Osteoblast (primary cell): ENCODE results near the gene CASQ2. TPM values are rescaled to one million over a fixed set of nuclear protein-coding genes. Genes with fewer than 3 reads are reported as not detected.

ENCODE experiments used
- DNase-seq: peaks from one replicate; pipeline ENCODE4 v3.0.0; 2011; ENCODE audit warnings: low spot score, mixed read lengths; ENCODE audit not compliant: insufficient read length; ENCODE audit errors: missing footprints
- H2AFZ ChIP-seq: 2 replicates; pipeline ENCODE4 v1.6.0; 2011; ENCODE audit warnings: mild to moderate bottlenecking, low read length
- H3K27ac ChIP-seq: 2 replicates; pipeline ENCODE4 v1.5.1; 2011; ENCODE audit warnings: mild to moderate bottlenecking, low read depth, low read length, moderate library complexity
- H3K27me3 ChIP-seq: 2 replicates; pipeline ENCODE4 v1.6.0; 2012; ENCODE audit warnings: mild to moderate bottlenecking, control low read depth, inconsistent platforms, low read length, moderate library complexity; ENCODE audit not compliant: insufficient read depth
- H3K36me3 ChIP-seq: 2 replicates; pipeline ENCODE4 v1.5.1; 2011; ENCODE audit warnings: mild to moderate bottlenecking, low read length, control low read depth, moderate library complexity; ENCODE audit not compliant: insufficient read depth
- H3K4me1 ChIP-seq: 2 replicates; pipeline ENCODE4 v1.5.1; 2011; ENCODE audit warnings: mild to moderate bottlenecking, low read length, control low read depth, moderate library complexity; ENCODE audit not compliant: insufficient read depth
- H3K4me2 ChIP-seq: 2 replicates; pipeline ENCODE4 v1.6.0; 2011; ENCODE audit warnings: mild to moderate bottlenecking, low read length; ENCODE audit not compliant: insufficient read depth
- H3K4me3 ChIP-seq: fragments of 200-600 bp; sonication (generic); 3 replicates; pipeline ENCODE4 v1.5.1; 2012; ENCODE audit warnings: mild to moderate bottlenecking, low read length, inconsistent platforms; ENCODE audit not compliant: insufficient read depth
- H3K79me2 ChIP-seq: 2 replicates; pipeline ENCODE4 v1.6.0; 2012; ENCODE audit warnings: mild to moderate bottlenecking, low read length, control low read depth, inconsistent platforms; ENCODE audit not compliant: insufficient read depth
- H3K9me3 ChIP-seq: 2 replicates; pipeline ENCODE4 v1.5.1; 2011; ENCODE audit warnings: low read depth, low read length, control low read depth
- H4K20me1 ChIP-seq: 2 replicates; pipeline ENCODE4 v1.6.0; 2012; ENCODE audit warnings: mild to moderate bottlenecking, low read length, control low read depth; ENCODE audit not compliant: insufficient read depth
- total RNA-seq: library from RNA; depleted of rRNA; stranded (reverse); fragments of >200 nt; gene quantifications from 2 replicates; pipeline ENCODE4 v1.2.3, GENCODE V29; 2012
- TF ChIP-seq, protein P1 (sequence below): IDR thresholded peaks from 2 replicates; pipeline ENCODE4 v1.5.1; 2011; ENCODE audit warnings: mild to moderate bottlenecking, low read depth, low read length, moderate library complexity; ENCODE audit errors: extremely low read depth

CASQ2 gene
- total RNA-seq, 1 donor = not detected

DNA sequence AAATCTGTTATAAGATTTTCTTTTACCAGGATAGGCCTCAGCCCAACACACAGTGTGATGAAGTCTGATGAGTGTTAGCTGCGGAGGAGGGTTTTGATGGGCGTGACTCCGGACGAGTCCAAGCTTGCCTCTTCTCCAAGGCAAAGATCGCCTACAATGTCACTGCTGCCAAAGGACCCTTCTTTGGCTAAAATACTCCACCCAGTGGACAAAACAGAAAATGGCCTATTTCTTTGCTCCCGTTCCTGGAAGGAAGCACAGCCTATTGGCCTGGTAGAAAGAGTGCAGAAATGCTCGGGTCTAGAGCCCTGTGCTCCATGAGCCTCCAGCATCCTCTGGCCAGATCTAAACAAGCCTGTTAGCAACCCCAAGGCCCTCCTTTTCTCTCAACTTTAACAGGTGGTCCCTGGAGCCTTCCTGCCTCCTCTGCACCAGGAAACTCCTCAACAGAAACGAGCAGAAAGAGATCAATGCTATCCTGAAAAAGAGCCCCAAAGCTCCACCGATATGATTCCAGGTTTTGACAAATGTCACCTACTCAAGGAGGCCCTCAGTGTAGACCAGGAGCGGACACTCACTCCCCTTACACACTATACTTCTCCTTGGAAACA, 3.4 kb upstream of the CASQ2 start:
- H3K27me3 ChIP-seq = peaks cover 14% of the 10 kb centered on the region
- H3K36me3 ChIP-seq = no peaks in the 10 kb centered on the region
- TF ChIP-seq, protein P1, sequence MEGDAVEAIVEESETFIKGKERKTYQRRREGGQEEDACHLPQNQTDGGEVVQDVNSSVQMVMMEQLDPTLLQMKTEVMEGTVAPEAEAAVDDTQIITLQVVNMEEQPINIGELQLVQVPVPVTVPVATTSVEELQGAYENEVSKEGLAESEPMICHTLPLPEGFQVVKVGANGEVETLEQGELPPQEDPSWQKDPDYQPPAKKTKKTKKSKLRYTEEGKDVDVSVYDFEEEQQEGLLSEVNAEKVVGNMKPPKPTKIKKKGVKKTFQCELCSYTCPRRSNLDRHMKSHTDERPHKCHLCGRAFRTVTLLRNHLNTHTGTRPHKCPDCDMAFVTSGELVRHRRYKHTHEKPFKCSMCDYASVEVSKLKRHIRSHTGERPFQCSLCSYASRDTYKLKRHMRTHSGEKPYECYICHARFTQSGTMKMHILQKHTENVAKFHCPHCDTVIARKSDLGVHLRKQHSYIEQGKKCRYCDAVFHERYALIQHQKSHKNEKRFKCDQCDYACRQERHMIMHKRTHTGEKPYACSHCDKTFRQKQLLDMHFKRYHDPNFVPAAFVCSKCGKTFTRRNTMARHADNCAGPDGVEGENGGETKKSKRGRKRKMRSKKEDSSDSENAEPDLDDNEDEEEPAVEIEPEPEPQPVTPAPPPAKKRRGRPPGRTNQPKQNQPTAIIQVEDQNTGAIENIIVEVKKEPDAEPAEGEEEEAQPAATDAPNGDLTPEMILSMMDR = peak; percentile 79
- H3K4me2 ChIP-seq = peak overlapping the region; percentile 67
- H3K27ac ChIP-seq = no peak overlapping the region
- peak; percentile 85 for DNase-seq
- H3K79me2 ChIP-seq = no peaks in the 10 kb centered on the region
- H3K4me1 ChIP-seq = peaks cover 4% of the 10 kb centered on the region
- H3K9me3 ChIP-seq = no peaks in the 10 kb centered on the region
- H2AFZ ChIP-seq = peak overlapping the region; percentile 89
- no peaks in the 10 kb centered on the region for H4K20me1 ChIP-seq
- H3K4me3 ChIP-seq = peak overlapping the region; percentile 22

DNA sequence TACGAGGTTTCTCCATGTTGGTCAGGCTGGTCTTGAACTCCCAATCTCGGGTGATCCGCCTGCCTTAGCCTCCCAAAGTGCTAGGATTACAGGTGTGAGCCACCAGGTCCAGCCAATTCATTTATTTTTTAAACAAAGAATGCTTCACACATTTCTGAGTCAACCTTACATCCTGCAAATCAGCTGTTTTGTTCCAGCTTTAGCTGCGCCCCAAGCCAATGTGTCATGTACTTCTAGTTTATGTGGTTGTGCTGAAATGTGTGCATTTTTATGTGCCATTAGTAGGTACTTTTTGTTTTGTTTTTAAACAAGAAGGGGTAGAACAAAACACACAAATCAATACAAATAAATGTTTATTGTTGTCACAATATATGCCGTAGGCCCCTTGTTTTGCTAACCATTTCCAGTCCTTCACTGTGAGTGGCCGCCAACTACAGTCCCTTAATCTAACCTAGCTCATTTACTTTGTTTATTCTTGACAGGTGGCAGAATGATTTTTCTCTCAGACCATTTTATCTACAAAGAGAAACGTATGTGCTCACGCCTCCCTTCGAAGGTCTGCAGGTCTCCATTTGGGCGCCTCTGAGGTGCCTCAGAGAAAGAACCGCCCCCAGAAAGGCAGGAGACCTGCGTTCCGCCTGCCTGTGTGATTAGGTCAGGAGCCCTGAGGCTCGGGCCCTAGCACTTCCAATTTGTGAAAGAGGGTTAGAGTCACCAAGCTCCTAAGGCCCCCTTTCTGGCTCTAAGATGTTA, 2.8 kb upstream of the CASQ2 start:
- no peaks in the 10 kb centered on the region for H4K20me1 ChIP-seq
- H3K4me3 ChIP-seq = peak overlapping the region; percentile 22
- peaks cover 14% of the 10 kb centered on the region for H3K27me3 ChIP-seq
- H3K4me1 ChIP-seq = peaks cover 4% of the 10 kb centered on the region
- H2AFZ ChIP-seq = peak overlapping the region; percentile 89
- H3K9me3 ChIP-seq = no peaks in the 10 kb centered on the region
- H3K4me2 ChIP-seq = peak overlapping the region; percentile 67
- no peak overlapping the region for H3K27ac ChIP-seq
- DNase-seq = no peak
- TF ChIP-seq, protein P1 = no peak
- no peaks in the 10 kb centered on the region for H3K36me3 ChIP-seq
- no peaks in the 10 kb centered on the region for H3K79me2 ChIP-seq

DNA sequence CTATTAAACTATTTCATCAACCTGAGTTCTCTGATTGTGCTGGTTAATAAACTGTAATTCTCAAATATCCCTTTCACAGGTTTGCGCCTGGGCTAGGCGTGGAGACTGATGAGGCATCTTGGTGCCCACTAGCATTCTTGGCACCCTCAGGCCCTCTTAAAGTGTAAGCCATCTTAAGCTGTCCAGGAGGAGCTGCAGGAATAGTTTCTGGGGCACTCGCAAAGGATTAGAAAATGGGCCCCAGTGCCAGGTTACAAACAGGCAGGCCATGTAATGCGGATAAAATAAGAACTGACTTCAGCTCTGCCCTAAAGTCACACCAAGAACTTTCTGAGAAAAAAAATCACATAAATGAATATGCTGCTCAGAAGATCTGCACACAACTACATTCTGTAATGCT, 1.1 kb downstream of the CASQ2 start:
- Histone ChIP-seq H3K9me3 (no peaks in the 10 kb centered on the region), H3K27ac (no peak overlapping the region), H3K4me3 (no peak overlapping the region), H3K4me1 (peaks cover 4% of the 10 kb centered on the region), H3K79me2 (no peaks in the 10 kb centered on the region), H3K27me3 (peaks cover 3% of the 10 kb centered on the region), H2AFZ (no peak overlapping the region), H3K4me2 (no peak overlapping the region), H3K36me3 (no peaks in the 10 kb centered on the region), H4K20me1 (no peaks in the 10 kb centered on the region)
- no peak for DNase-seq
- TF ChIP-seq, protein P1 = no peak

DNA sequence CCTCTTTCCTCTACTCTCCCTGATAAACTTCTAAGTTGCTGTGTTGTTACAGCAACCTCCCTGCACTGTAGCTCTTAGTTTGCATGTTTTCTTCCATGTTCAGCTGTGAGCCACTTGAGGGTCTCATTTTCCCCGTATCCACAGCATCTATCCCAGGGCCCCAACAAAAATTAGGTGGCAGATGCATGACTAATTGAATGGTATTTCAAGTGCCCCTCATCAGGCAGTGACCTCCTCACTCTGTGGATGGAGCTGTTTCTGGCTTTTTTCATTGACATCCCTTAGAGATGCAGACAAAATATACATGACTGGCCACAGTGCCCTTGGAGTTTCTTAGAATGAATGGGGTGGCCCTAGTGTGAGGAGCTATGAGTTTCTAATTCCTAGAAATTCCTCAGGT, 3.4 kb downstream of the CASQ2 start:
- no peaks in the 10 kb centered on the region for H3K4me1 ChIP-seq
- H3K4me2 ChIP-seq = no peak overlapping the region
- no peak overlapping the region for H3K27ac ChIP-seq
- no peak overlapping the region for H3K4me3 ChIP-seq
- H3K36me3 ChIP-seq = no peaks in the 10 kb centered on the region
- TF ChIP-seq, protein P1 = no peak
- no peaks in the 10 kb centered on the region for H3K9me3 ChIP-seq
- DNase-seq = no peak
- H3K27me3 ChIP-seq = peaks cover 3% of the 10 kb centered on the region
- H2AFZ ChIP-seq = no peak overlapping the region
- H3K79me2 ChIP-seq = no peaks in the 10 kb centered on the region
- no peaks in the 10 kb centered on the region for H4K20me1 ChIP-seq
